Naive B cell (primary cell): ENCODE data around the gene EFCAB14. TPM values are rescaled to one million over a fixed set of nuclear protein-coding genes. Genes with fewer than 3 reads are reported as not detected.
"Not testable (repeated sequence)": the region's sequence is repeated elsewhere in the genome, so short reads cannot be mapped to it uniquely, and the experiment has no call there.

Experiments
- ATAC-seq, 2 donors: fragments of 150-1000 bp; cut with Tn5 transposase; 2 replicates each; pipeline ENCODE4 v1.10.0; 2021; ENCODE audit warnings: low read depth in 2 of 2, mild to moderate bottlenecking in 2 of 2, moderate library complexity in 2 of 2
- DNase-seq: peaks from one replicate; pipeline ENCODE4 v3.0.0; 2022
- H3K27ac Mint-ChIP-seq, 6 donors: one replicate each; pipeline ENCODE4 v1.8.0; 2020 to 2022; ENCODE audit warnings: mild to moderate bottlenecking in 6 of 6, mixed read lengths in 6 of 6, moderate library complexity in 5 of 6, inconsistent platforms in 2 of 6
- H3K27me3 Mint-ChIP-seq, 3 donors: one replicate each; pipeline ENCODE4 v1.8.0; 2021 to 2022; ENCODE audit warnings: mixed read lengths in 3 of 3, mild to moderate bottlenecking in 1 of 3
- H3K36me3 Mint-ChIP-seq, 2 donors: one replicate each; pipeline ENCODE4 v1.8.0; 2020 to 2022; ENCODE audit warnings: mixed read lengths in 2 of 2, inconsistent platforms in 1 of 2, mild to moderate bottlenecking in 1 of 2
- H3K4me1 Mint-ChIP-seq, 3 donors: one replicate each; pipeline ENCODE4 v1.8.0; 2020 to 2022; ENCODE audit warnings: mixed read lengths in 3 of 3, inconsistent platforms in 1 of 3, mild to moderate bottlenecking in 1 of 3, moderate library complexity in 1 of 3
- H3K4me3 Mint-ChIP-seq, 8 donors: one replicate each; pipeline ENCODE4 v1.8.0; 2020 to 2022; ENCODE audit warnings: mild to moderate bottlenecking in 8 of 8, mixed read lengths in 8 of 8, moderate library complexity in 8 of 8, inconsistent platforms in 2 of 8
- H3K9me3 Mint-ChIP-seq, 7 donors: one replicate each; pipeline ENCODE4 v1.8.0; 2020 to 2022; ENCODE audit warnings: mixed read lengths in 7 of 7, mild to moderate bottlenecking in 5 of 7, inconsistent platforms in 2 of 7, moderate library complexity in 1 of 7
- polyA plus RNA-seq, 6 donors: library from polyadenylated mRNA; unstranded; fragments of 300-500 nt; fragmentation: Illumina TruSeq; gene quantifications; one replicate each; pipeline ENCODE4 v1.2.3, GENCODE V29; 2021; ENCODE audit warnings: low read depth in 6 of 6

EFCAB14 gene, protein sequence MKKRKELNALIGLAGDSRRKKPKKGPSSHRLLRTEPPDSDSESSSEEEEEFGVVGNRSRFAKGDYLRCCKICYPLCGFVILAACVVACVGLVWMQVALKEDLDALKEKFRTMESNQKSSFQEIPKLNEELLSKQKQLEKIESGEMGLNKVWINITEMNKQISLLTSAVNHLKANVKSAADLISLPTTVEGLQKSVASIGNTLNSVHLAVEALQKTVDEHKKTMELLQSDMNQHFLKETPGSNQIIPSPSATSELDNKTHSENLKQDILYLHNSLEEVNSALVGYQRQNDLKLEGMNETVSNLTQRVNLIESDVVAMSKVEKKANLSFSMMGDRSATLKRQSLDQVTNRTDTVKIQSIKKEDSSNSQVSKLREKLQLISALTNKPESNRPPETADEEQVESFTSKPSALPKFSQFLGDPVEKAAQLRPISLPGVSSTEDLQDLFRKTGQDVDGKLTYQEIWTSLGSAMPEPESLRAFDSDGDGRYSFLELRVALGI
- polyA plus RNA-seq = 100 to 1,000 TPM in 3 of 6 donors, 10 to 100 TPM in 3; 70.0 to 114 (median 96.0) TPM

DNA sequence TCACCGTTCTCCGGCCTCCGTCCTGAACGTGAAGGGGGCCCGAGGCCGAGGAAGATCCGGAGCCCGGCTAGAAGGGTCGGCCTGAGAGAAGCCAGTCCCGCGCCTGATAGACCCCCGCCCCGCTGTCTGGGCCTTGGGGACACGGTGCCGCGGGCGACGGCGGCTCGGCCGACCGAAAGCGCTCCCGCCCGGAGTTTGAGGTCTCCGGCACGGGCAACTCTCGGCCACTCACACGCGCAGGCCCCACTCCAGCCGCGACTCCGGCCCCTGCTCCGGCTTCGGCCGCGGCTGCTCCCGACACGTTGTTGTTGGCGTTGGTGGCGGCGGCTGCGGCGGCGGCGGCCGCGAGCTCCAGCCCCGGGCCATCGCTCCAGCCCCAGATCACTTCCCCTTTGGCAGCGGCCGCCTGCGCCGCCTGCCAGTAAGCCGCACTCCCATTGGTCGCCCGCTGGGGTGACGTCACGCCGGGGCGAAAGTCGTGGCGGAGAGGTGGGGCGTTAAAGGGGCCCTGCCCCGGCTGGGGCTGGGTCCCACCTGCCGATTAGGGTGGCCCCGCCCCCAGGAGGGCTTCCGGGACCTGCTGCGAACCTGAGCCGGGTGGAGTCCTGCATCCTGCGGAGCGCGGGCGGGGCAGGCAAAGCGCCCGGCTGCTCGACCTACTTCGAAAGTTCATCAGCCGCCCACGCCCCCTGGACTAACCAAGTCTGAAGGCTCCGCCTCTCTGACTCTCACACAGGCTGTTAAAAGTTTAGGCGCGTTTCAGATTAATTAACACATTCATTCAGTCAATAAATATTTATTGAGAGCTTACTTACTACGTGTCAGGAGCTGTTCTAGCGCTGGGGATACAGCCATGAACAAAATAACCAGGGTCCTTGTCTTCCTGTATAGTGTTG, at the start of gene EFCAB14:
TSS of gene EFCAB14 (minus strand) at position 388 of the 896 bp plus-strand sequence. CDS start 1,027 bp downstream, outside the sequence.
- peaks cover 0 to 4% of the 10 kb centered on the region in 2 donors for H3K36me3 Mint-ChIP-seq
- H3K4me3 Mint-ChIP-seq = peak within 1 kb of the TSS; percentile 90 to 95 (median 92)
- ATAC-seq (peak; percentile 95 to 96), DNase-seq (peak; percentile 100)
- peaks cover 34 to 40% (median 38%) of the 10 kb centered on the region in 3 donors for H3K4me1 Mint-ChIP-seq
- no peaks in the 10 kb centered on the region for H3K9me3 Mint-ChIP-seq
- H3K27me3 Mint-ChIP-seq = peaks cover 0 to 9% (median 9%) of the 10 kb centered on the region in 3 donors
- H3K27ac Mint-ChIP-seq = peak within 1 kb of the TSS; percentile 90 to 98 (median 94)

DNA sequence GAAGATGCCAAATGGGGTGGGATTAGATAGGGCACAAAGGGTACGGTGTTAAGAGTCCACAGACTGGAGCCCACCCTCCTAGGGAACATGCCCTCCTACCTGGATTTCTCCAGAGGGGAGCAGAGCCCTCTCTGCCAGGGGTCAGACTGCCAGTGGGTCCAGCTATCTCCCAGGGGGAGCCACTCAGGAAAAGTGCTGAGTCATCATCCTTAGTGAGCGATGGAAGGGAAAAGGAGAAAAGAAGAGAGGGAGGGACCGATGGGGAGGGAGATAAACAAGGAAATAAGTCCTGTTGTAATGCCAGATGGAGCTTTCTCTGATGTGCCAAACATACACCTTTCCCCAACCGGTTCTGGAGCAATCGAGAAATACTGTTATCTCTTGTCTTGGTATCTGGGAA, 49.5 kb upstream of the EFCAB14 start:
- no peaks in the 10 kb centered on the region for H3K4me1 Mint-ChIP-seq
- peaks cover 13 to 27% of the 10 kb centered on the region in 2 donors for H3K36me3 Mint-ChIP-seq
- no peak overlapping the region for H3K27ac Mint-ChIP-seq
- no peak for ATAC-seq
- H3K4me3 Mint-ChIP-seq = no peak overlapping the region
- peaks cover 18 to 22% (median 19%) of the 10 kb centered on the region in 3 donors for H3K27me3 Mint-ChIP-seq
- no peak for DNase-seq
- H3K9me3 Mint-ChIP-seq = peaks cover 19 to 51% (median 41%) of the 10 kb centered on the region in 7 donors

DNA sequence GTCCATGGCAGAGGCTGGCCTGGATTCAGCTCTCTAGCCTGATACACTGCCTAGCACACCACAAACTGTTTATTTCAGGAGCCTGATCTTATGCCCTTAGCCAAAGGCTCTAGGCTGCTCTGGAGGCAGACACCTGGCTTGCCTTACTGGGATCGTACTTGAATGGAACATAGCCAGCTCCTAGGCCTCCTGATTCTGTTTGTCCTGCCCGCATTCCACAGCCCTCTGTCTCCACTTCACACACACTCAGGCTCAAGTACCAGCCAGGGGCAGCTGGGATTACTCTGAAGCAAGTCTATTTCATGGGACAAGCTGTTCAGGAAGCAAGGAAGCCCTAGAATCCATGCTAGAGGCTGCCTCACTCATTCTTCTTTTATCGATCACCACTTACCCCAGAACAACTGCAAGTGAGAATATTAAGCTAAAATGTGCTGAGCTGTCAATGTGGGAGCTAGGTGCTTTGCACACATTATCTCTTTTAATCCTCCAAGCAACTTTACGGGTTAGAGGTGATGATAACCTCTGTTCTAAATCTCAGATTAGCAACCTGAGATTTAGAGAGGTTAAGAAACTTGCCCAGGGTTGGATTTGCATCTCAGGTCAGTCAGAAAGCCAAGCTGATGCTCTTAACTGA, 48.9 kb upstream of the EFCAB14 start:
- ATAC-seq (no peak), DNase-seq (no peak)
- no peaks in the 10 kb centered on the region for H3K4me1 Mint-ChIP-seq
- H3K36me3 Mint-ChIP-seq = peaks cover 13 to 27% of the 10 kb centered on the region in 2 donors
- no peak overlapping the region for H3K4me3 Mint-ChIP-seq
- H3K27me3 Mint-ChIP-seq = peaks cover 18 to 27% (median 19%) of the 10 kb centered on the region in 3 donors
- H3K27ac Mint-ChIP-seq = no peak overlapping the region
- peaks cover 18 to 53% (median 39%) of the 10 kb centered on the region in 7 donors for H3K9me3 Mint-ChIP-seq

DNA sequence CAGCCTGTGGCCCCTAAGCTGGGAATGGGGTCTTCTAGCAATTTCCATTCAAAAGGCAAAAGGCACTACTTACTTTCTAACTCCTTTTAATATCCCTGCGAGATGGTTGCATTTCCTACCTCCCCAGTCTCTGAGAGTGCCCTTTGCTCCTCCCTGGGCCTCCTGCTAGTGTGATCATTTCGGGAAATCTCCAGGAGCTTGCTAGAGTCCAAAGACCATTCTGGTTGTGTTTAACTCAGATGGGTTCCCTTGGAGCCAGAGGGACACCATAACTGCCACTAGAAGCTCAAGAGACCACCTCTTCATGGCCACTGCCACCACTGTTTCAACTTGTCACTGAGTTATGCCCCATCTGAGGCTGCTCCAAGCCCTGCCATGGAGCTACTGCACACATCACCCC, 45.5 kb upstream of the EFCAB14 start:
- H3K27ac Mint-ChIP-seq = no peak overlapping the region
- no peak for ATAC-seq
- DNase-seq = no peak
- no peak overlapping the region for H3K4me3 Mint-ChIP-seq
- peaks cover 3 to 29% (median 15%) of the 10 kb centered on the region in 7 donors for H3K9me3 Mint-ChIP-seq
- peaks cover 38 to 42% (median 41%) of the 10 kb centered on the region in 3 donors for H3K27me3 Mint-ChIP-seq
- peaks cover 0 to 24% of the 10 kb centered on the region in 2 donors for H3K36me3 Mint-ChIP-seq
- no peaks in the 10 kb centered on the region for H3K4me1 Mint-ChIP-seq

DNA sequence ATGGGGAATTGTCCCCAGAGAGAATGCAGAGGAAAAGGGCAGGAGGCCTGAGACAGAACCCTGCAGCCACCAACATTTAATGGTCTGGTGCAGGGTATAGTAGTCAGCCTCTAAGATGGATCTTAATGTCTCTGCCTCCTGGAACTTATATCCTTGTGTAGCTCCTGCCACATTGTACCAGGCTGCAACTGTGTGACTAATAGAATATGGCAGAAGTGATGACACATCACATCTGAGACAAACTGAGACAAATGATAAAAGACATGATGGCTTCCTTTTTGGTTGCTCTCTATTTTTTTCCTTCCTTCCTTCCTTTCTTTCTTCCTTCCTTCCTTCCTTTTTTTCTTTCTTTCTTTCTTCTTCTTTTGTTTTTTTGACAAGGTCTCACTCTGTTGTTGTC, 42.8 kb upstream of the EFCAB14 start:
- Mint-ChIP-seq H3K9me3 (peaks cover 0 to 17% (median 6%) of the 10 kb centered on the region in 7 donors), H3K4me3 (no peak overlapping the region), H3K36me3 (peaks cover 0 to 13% of the 10 kb centered on the region in 2 donors), H3K4me1 (no peaks in the 10 kb centered on the region), H3K27ac (no peak overlapping the region), H3K27me3 (peaks cover 40 to 46% (median 41%) of the 10 kb centered on the region in 3 donors)
- DNase-seq (no peak), ATAC-seq (no peak)

DNA sequence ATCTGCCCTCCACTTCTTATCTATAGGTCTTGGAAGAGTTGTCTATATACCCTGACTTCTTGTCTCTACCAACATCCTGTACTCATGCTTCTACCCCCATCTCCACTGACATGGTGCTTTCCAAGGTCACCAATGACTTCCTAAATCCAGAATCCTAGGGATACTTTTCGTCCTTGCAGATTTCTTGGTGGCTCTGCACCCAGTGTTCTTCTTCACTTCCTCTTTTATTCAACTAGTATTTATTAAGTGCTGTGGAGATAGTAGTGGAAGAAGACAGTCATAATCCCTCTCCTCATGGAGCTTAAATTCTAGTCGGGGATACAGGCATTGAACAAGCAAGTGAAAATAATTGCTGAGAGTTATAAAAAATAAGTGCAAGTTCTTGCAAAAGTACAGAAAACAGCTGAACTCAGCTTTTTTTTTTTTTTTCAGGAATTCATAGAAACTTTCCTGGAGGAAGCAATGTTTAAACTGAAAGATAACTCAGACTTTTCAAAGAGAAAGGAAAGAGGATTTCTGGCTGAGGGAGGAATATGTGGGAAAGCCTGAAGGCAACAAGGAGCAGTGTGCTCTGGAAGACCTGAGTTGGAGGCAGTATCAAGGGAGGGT, 41.7 kb upstream of the EFCAB14 start:
- no peaks in the 10 kb centered on the region for H3K4me1 Mint-ChIP-seq
- H3K27me3 Mint-ChIP-seq = peaks cover 47 to 52% (median 48%) of the 10 kb centered on the region in 3 donors
- peaks cover 0 to 17% (median 6%) of the 10 kb centered on the region in 7 donors for H3K9me3 Mint-ChIP-seq
- ATAC-seq (no peak), DNase-seq (no peak)
- H3K27ac Mint-ChIP-seq = no peak overlapping the region
- H3K4me3 Mint-ChIP-seq = no peak overlapping the region
- peaks cover 0 to 13% of the 10 kb centered on the region in 2 donors for H3K36me3 Mint-ChIP-seq

DNA sequence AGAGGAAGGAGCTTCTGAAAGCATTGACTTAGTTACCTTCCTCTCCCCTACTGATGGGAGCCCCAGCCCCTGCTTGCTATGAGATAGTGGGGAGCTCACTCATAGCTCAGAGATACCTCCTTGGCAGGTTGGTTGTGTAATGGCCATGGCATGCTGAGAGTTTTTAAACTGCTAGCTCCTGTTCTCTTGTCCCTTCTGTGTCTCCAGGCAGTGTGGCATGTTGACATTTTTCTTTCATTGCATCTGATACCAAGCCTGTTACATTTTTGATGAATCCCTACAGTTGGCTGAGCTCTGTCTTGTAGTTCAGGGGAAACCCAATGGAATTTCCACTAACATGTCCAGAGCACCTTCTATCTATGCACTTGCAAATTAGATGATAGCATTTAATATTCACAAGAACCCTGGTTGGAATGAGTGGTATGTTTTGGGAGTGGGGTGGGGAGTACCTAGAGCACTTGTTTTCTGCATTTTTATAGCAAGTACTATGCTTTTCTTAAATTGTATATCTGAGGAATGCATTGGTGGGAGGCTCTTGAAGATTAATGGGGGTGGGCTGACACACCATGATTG, 39.1 kb upstream of the EFCAB14 start:
- peaks cover 0 to 13% of the 10 kb centered on the region in 2 donors for H3K36me3 Mint-ChIP-seq
- H3K27ac Mint-ChIP-seq = peak overlapping the region in 1 of 6 donors; percentile 30
- H3K4me1 Mint-ChIP-seq = no peaks in the 10 kb centered on the region
- peaks cover 0 to 13% (median 6%) of the 10 kb centered on the region in 7 donors for H3K9me3 Mint-ChIP-seq
- no peak overlapping the region for H3K4me3 Mint-ChIP-seq
- ATAC-seq = no peak
- peaks cover 56 to 73% (median 56%) of the 10 kb centered on the region in 3 donors for H3K27me3 Mint-ChIP-seq
- DNase-seq = no peak

DNA sequence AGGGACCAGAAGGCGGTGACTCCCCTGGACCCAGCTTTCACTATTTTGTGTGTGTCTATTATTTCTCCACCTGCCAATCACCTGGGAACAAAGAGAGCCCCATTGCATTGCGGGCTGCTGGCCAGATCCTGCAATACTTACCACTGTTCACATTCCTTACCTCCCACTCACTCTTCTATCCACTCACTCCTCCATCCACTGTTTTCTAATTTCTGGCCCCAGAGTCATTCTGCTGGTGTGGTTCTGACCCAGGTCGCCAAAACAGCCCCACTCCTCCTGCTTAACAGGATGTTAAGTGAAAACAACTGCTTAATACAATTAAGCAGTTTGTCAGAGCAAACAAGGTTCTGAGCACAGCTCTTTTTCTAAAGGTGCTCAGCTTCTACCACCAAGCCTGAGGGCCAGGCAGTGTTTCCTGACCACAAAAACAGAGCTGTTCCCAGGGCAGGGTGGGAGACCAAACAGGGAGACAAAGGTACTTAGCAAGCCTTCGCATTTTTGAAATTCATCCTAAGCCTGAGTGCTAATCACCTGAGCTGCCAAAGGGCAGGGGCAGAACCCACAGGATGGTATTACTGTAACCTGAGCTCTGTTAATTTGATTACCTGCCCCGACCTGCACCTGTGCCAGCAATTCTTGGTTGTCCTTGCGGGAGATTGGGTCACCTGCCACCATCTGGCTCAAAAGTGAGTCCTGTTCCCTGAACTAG, 38.5 kb upstream of the EFCAB14 start:
- H3K9me3 Mint-ChIP-seq = peaks cover 0 to 6% (median 3%) of the 10 kb centered on the region in 7 donors
- no peak for DNase-seq
- ATAC-seq = no peak
- no peak overlapping the region for H3K27ac Mint-ChIP-seq
- H3K4me1 Mint-ChIP-seq = no peaks in the 10 kb centered on the region
- H3K27me3 Mint-ChIP-seq = peaks cover 55 to 77% (median 59%) of the 10 kb centered on the region in 3 donors
- no peak overlapping the region for H3K4me3 Mint-ChIP-seq
- H3K36me3 Mint-ChIP-seq = peaks cover 0 to 13% of the 10 kb centered on the region in 2 donors

DNA sequence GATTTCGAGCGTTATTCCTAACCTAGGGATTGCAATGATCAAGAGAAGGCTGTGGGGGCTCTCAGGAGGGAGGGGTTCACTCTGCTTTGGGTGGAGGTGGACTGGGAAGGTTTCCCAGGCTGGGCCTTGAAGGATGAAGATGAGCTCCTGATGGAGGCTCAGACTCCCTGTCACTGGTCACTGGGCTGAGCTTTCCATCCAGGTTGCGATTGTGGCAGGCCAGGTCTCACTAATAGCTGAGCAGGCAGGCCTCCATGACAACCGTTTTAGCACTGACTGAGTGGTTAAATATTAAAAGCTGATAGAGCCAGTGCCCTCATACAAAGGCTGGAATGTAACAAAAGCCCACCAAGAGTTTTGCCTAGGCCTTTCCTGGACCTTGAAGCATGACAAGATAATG, 36.2 kb upstream of the EFCAB14 start:
- H3K9me3 Mint-ChIP-seq = peaks cover 0 to 5% (median 0%) of the 10 kb centered on the region in 7 donors
- no peaks in the 10 kb centered on the region for H3K4me1 Mint-ChIP-seq
- no peak for DNase-seq
- no peaks in the 10 kb centered on the region for H3K36me3 Mint-ChIP-seq
- H3K4me3 Mint-ChIP-seq = no peak overlapping the region
- peaks cover 41 to 65% (median 62%) of the 10 kb centered on the region in 3 donors for H3K27me3 Mint-ChIP-seq
- H3K27ac Mint-ChIP-seq = no peak overlapping the region
- ATAC-seq = no peak

DNA sequence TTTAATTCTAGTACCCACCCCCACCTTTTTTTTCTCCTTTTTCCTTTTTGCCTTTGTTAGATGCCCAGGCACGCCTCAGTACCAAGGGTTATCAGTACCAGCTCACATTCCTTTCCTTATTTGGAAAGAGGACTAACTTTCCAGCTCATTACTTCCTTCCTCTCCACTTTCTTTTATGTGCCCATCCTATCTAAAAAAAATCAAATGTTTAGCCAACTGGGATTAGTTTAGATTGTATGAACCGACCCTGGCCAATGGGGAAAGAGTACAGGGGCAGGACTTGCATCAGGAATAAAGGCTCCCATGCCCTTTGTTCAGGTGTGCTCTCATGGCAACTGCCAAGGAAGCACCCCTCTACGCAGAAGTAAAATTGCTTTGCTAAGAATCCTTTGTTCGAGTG, 35.8 kb upstream of the EFCAB14 start:
- H3K27ac Mint-ChIP-seq, H3K4me1 Mint-ChIP-seq, H3K9me3 Mint-ChIP-seq, H3K4me3 Mint-ChIP-seq, ATAC-seq, DNase-seq, H3K36me3 Mint-ChIP-seq: not testable (repeated sequence)
- H3K27me3 Mint-ChIP-seq = peaks cover 41 to 63% (median 61%) of the 10 kb centered on the region in 3 donors

DNA sequence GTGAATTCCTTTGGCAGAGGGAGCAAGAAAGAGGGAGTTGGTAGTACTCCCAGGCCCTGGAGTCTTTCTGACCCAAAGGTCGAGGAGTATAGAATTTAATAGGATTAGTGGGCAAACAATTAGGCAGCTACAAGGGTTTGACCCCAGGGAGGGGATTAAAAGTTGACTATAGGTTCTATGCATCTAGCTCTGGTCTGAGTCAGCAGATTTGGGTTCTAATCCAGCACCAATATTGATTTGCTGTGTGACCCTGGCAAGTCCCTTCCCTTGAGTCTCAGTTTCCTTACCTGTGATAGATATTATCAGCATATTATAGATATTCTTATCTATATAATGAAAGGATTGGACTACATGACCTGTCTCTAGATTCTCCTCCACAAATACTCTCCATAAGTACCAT, 35.1 kb upstream of the EFCAB14 start:
- Mint-ChIP-seq H3K4me1 (no peaks in the 10 kb centered on the region), H3K27me3 (peaks cover 48 to 70% (median 68%) of the 10 kb centered on the region in 3 donors), H3K27ac (no peak overlapping the region), H3K36me3 (no peaks in the 10 kb centered on the region), H3K4me3 (no peak overlapping the region), H3K9me3 (peaks cover 0 to 5% (median 0%) of the 10 kb centered on the region in 7 donors)
- ATAC-seq (no peak), DNase-seq (no peak)
